PC-3 (cell line): ENCODE data around the gene CLEC11A. TPM values are rescaled to one million over a fixed set of nuclear protein-coding genes. Genes with fewer than 3 reads are reported as not detected.

ENCODE experiments used
- ATAC-seq: fragments of 200-7000 bp; cut with Tn5 transposase; 2 replicates; pipeline ENCODE4 v1.9.1; 2020; ENCODE audit warnings: mild to moderate bottlenecking, moderate library complexity
- BruUV-seq: library from RNA; stranded (reverse); fragments of 400-500 nt; replicated peaks from 2 replicates; lab custom pipeline; 2021; lab: Mats Ljungman, UMichigan
- CTCF ChIA-PET: fragments of 300-600 bp; sonication (Branson Sonifier 250); formaldehyde crosslinking; loops from one replicate; lab custom pipeline; 2022; ENCODE audit warnings: antibody characterized with exemption; lab: Charles Lee
- POLR2A ChIA-PET: fragments of 300-600 bp; sonication (Branson Sonifier 250); formaldehyde crosslinking; loops from one replicate; lab custom pipeline; 2022; ENCODE audit warnings: antibody characterized with exemption; ENCODE audit not compliant: unreplicated experiment; lab: Charles Lee
- DNase-seq: peaks from one replicate; pipeline ENCODE4 v3.0.0-alpha.2; 2015
- H2AFZ ChIP-seq: fragments of 300-600 bp; sonication (generic); 2 replicates; pipeline ENCODE4 v1.6.0; 2016; ENCODE audit warnings: antibody characterized with exemption, low read length
- H3F3A ChIP-seq: fragments of 300-600 bp; sonication (generic); one replicate; pipeline ENCODE4 v1.6.0; 2017; ENCODE audit warnings: antibody characterized with exemption, low read length, control low read depth, mild to moderate bottlenecking; ENCODE audit not compliant: unreplicated experiment
- H3K27ac ChIP-seq: fragments of 300-600 bp; sonication (generic); 2 replicates; pipeline ENCODE4 v1.5.1; 2016; ENCODE audit warnings: mild to moderate bottlenecking, low read length
- H3K27me3 ChIP-seq: fragments of 300-600 bp; sonication (generic); 2 replicates; pipeline ENCODE4 v1.6.1; 2016; ENCODE audit warnings: low read length, mixed read lengths
- H3K36me3 ChIP-seq: fragments of 300-600 bp; sonication (generic); 2 replicates; pipeline ENCODE4 v1.6.1; 2016; ENCODE audit warnings: low read depth, mixed run types, low read length, mixed read lengths
- H3K4me1 ChIP-seq: fragments of 300-600 bp; sonication (generic); 2 replicates; pipeline ENCODE4 v1.5.1; 2016; ENCODE audit warnings: low read length; ENCODE audit not compliant: insufficient read depth
- H3K4me2 ChIP-seq: fragments of 300-600 bp; sonication (generic); 2 replicates; pipeline ENCODE4 v1.6.0; 2016; ENCODE audit warnings: low read length
- H3K4me3 ChIP-seq: fragments of 300-600 bp; sonication (generic); 2 replicates; pipeline ENCODE4 v1.5.1; 2016; ENCODE audit warnings: mild to moderate bottlenecking, low read length, mixed read lengths
- H3K79me2 ChIP-seq: fragments of 300-600 bp; sonication (generic); 2 replicates; pipeline ENCODE4 v1.6.1; 2017; ENCODE audit warnings: low read length, mixed read lengths
- H3K9ac ChIP-seq: fragments of 300-600 bp; sonication (generic); 2 replicates; pipeline ENCODE4 v1.6.0; 2016; ENCODE audit warnings: mild to moderate bottlenecking, low read length
- H3K9me2 ChIP-seq: fragments of 300-600 bp; sonication (generic); replicated peaks from 2 replicates; pipeline ENCODE4 v1.6.1; 2016; ENCODE audit warnings: mixed run types, low read length, mixed read lengths
- H3K9me3 ChIP-seq: fragments of 300-600 bp; sonication (generic); 2 replicates; pipeline ENCODE4 v1.6.1; 2016; ENCODE audit warnings: low read length, mixed read lengths
- H4K20me1 ChIP-seq: fragments of 300-600 bp; sonication (generic); 2 replicates; pipeline ENCODE4 v1.6.1; 2016; ENCODE audit warnings: low read length, mixed read lengths
- EZH2 ChIP-seq: fragments of 300-600 bp; sonication (generic); IDR thresholded peaks from one replicate; pipeline ENCODE4 v1.6.1; 2017; ENCODE audit warnings: antibody characterized with exemption, mild to moderate bottlenecking, low read length; ENCODE audit not compliant: unreplicated experiment
- EZH2phosphoT487 ChIP-seq: fragments of 300-600 bp; sonication (generic); IDR thresholded peaks from 2 replicates; pipeline ENCODE4 v1.6.1; 2018; ENCODE audit warnings: mild to moderate bottlenecking, antibody characterized with exemption, low read length, borderline replicate concordance
- intact Hi-C: fragments of 100-400 bp; cut with micrococcal nuclease; formaldehyde crosslinking; loops from 2 replicates; pipeline ENCODE4 v1.9.0; 2023
- total RNA-seq: library from RNA; depleted of rRNA; stranded (reverse); fragments of >200 nt; gene quantifications from 2 replicates; pipeline ENCODE4 v1.2.3, GENCODE V29; 2014
- TF ChIP-seq, protein P1 (sequence below): fragments of 300-600 bp; sonication (generic); conservative IDR thresholded peaks from 2 replicates; pipeline ENCODE4 v1.5.1; 2017; ENCODE audit warnings: antibody characterized with exemption, low read depth, mild to moderate bottlenecking, low read length

Gene CLEC11A
- total RNA-seq, 1 experiment from 2014 or later, result 2.3 TPM

DNA sequence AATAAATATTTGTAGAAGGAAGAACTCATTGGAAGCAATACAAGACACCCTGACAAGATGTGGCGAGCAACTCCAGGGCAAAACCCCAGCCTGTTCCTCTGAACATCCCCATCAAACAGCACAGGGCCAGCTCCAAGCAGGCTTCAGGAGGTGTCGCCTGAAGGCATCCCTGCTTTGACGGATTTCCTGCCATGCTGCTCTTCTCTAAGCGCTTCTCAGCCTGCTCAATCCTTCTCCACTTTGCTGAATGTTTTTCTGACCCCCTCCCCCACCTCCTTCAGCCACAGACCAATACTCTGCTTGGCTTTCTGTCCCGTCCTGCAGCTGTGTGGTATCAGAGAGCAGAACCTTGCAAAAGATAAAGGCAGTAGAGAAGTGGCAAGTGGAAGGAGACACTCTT lies 45.5 kb upstream of the CLEC11A start:
- ATAC-seq, result no peak
- no peak overlapping the region for H3K4me3 ChIP-seq
- H3K4me2 ChIP-seq, result no peak overlapping the region
- H3K79me2 ChIP-seq, result no peaks in the 10 kb centered on the region
- no TSS peak for BruUV-seq
- no peaks in the 10 kb centered on the region for H3K4me1 ChIP-seq
- DNase-seq, result no peak
- H3K9ac ChIP-seq, result no peak overlapping the region
- peaks cover 32% of the 10 kb centered on the region for H3K27me3 ChIP-seq
- POLR2A ChIA-PET, result no interaction called here
- no peaks in the 10 kb centered on the region for H3K9me3 ChIP-seq
- no peaks in the 10 kb centered on the region for H3K36me3 ChIP-seq
- no peaks in the 10 kb centered on the region for H3F3A ChIP-seq
- no peaks in the 10 kb centered on the region for H4K20me1 ChIP-seq
- TF ChIP-seq EZH2phosphoT487 (no peak), EZH2 (no peak)
- TF ChIP-seq, protein P1, sequence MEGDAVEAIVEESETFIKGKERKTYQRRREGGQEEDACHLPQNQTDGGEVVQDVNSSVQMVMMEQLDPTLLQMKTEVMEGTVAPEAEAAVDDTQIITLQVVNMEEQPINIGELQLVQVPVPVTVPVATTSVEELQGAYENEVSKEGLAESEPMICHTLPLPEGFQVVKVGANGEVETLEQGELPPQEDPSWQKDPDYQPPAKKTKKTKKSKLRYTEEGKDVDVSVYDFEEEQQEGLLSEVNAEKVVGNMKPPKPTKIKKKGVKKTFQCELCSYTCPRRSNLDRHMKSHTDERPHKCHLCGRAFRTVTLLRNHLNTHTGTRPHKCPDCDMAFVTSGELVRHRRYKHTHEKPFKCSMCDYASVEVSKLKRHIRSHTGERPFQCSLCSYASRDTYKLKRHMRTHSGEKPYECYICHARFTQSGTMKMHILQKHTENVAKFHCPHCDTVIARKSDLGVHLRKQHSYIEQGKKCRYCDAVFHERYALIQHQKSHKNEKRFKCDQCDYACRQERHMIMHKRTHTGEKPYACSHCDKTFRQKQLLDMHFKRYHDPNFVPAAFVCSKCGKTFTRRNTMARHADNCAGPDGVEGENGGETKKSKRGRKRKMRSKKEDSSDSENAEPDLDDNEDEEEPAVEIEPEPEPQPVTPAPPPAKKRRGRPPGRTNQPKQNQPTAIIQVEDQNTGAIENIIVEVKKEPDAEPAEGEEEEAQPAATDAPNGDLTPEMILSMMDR, result no peak
- CTCF ChIA-PET, result no interaction called here
- no peak overlapping the region for H3K27ac ChIP-seq
- no peaks in the 10 kb centered on the region for H3K9me2 ChIP-seq
- no peak overlapping the region for H2AFZ ChIP-seq
- intact Hi-C loops, result no loop called here

DNA sequence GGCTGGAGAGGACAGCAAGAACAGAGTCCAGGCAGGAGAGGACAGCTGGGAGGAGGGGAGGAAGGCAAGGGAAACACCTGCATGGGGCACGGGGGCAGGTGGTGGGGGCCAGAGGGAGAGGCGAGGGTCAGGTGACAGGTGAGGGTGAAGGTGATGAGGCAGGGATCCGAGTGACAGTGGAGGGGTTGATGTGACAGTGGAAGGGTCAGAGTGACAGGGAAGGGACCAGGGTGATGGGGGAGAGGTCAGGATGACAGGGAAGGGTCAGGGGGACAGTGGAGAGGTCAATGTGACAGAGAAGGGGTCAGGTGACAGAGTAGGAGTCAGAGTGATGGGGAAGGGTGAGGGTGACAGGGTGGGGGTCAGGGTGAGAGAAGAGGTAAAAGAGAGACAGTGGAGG lies 44.8 kb upstream of the CLEC11A start:
- intact Hi-C loops, result no loop called here
- H3K27me3 ChIP-seq, result peaks cover 25% of the 10 kb centered on the region

More for the DNA sequence above, 44.8 kb upstream of the CLEC11A start:
- no peak overlapping the region for H3K9ac ChIP-seq
- no TSS peak for BruUV-seq
- H3K4me2 ChIP-seq, result no peak overlapping the region
- no peak for DNase-seq
- ATAC-seq, result no peak
- H3K79me2 ChIP-seq, result no peaks in the 10 kb centered on the region
- TF ChIP-seq EZH2 (no peak), EZH2phosphoT487 (no peak)
- TF ChIP-seq, protein P1, result no peak
- CTCF ChIA-PET, result no interaction called here
- H3K9me3 ChIP-seq, result no peaks in the 10 kb centered on the region
- H3K36me3 ChIP-seq, result no peaks in the 10 kb centered on the region
- H4K20me1 ChIP-seq, result no peaks in the 10 kb centered on the region
- H2AFZ ChIP-seq, result no peak overlapping the region
- no peak overlapping the region for H3K4me3 ChIP-seq
- H3K4me1 ChIP-seq, result no peaks in the 10 kb centered on the region
- no peak overlapping the region for H3K27ac ChIP-seq
- H3K9me2 ChIP-seq, result no peaks in the 10 kb centered on the region
- POLR2A ChIA-PET, result no interaction called here
- no peaks in the 10 kb centered on the region for H3F3A ChIP-seq
